Measurements from ENCODE around the gene SMG6.
"Not testable (repeated sequence)": the region's sequence is repeated elsewhere in the genome, so short reads cannot be mapped to it uniquely, and the experiment has no call there.

Gene SMG6

DNA sequence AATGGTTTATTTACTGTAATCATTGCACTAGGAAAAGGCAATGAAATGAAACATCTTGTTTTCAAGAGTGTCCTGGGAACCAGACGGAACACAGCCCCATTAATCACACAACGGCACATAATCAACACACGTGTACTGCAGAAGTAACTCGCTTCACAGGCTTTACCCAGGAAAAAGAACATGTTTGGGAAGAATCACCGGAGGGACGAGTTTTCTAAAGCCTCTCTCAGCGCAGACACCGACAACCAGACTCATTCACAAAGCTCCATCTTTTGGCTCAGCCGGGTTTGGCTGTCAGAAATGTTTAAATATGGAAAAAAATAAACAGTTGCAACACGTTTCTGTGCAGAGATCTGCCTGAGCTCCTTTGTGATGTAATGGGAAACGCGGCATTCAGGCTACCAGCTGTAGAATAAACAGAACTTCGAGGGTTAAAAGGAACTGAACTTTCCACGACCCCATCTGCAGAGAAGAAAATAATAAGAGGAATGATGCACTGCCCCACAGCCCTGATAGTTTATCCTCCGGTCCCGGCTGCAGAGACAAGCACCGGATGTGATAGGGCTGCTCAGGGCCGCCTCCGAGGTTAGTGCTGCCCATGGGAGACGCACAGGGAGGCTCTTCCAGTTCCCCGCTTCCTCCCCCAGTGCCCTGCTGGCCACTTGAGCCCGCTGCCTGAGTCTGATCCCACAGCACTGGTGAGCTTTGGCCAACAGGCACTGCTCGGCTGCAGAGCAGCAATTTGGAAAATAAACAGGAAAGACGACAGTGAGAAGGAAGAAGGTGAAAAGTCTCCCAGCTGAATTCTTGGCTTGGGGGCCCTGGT lies 128.9 kb downstream of the SMG6 start:
- DNase-seq: no peak

DNA sequence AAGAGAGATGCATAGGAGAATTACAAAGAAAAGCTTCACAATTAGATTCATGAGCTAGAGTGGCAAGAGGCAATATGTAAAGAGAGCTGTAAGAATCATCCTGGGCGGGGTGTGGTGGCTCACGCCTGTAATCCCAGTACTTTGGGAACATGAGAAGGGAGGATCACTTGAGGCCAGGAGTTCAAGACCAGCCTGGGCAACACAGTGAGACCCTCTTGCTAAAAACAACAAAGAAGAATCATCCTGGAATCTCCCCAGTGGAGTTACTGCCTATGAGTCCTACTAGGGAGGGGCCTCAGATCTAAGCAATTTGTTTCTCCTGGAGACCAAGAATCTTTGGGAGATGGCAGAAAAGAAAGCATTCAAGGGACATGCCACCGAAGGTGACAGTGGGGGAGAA lies 129.6 kb downstream of the SMG6 start:
- no peak for DNase-seq

DNA sequence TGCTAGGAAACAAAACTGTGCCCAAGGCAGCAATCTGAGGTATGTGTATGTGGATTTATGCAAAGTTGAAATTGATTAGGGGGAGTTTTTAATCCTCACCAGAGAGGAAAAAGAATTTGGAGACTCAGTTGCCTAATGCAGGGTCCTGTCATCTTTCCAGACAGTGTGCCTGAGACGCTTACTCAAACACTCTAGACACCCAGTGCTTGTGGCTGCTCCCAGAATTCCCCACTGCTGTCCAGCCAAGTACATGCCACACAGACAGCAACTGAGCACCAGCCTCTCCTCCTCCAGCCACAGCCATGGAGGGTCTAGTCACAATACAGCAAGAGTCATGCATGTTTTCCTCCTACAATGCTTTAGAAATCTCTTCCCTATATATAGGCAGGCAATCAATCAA lies 130.6 kb downstream of the SMG6 start:
- no peak for DNase-seq

DNA sequence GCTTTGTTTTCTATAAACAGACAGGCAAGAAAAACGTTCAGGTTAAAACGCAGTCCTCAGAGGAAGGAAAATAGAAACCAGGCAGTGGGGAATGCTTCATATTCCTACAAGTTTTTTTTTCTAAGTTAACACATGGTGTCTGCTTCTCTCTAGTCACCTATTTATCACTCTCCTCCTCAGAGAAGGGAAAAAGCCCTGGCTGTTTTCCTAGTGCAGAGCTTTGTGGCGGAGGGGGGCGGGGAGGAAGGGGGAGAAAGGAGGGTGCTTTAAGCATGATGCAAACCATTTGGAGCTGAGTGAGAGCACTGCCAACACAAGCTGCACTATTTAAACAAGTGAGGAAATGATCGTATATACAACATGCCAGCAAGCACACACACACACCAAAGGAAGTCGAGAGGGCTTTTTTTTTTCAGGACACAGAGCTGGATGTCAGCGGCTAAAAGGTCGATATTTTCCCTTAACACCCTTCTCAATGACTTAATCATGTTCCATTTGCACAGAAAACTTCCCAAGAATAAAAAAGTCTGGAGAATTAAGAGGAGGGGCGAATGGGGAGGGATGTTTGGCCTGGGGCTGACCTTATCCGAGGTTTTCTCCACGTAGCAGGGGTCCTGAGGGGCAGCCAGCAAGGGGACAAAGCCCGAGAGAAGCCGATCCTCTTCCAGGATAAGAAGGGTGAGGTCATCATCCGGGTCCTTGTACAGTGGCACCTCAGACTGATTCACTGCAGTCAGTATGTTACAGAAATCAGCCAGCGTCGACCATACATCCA lies 131.3 kb downstream of the SMG6 start:
- no peak for DNase-seq

DNA sequence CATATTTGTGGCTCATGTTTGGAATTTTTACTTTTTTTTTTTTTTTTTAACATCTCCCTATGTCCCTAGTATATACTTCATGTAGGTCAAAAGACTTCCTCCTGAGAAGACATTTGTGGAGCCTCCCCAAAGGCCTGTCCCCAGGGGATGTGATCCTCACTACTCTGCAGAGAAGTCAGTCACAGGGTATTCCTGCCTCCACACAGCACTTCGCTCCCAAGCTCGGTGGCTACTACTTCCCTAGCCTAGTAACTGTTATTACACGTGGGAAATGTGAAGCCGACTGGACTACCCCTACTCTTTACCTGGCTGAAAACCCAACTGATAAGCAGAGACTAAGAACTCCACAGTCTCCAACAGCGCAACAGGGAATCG lies 131.9 kb downstream of the SMG6 start:
- no peak for DNase-seq

DNA sequence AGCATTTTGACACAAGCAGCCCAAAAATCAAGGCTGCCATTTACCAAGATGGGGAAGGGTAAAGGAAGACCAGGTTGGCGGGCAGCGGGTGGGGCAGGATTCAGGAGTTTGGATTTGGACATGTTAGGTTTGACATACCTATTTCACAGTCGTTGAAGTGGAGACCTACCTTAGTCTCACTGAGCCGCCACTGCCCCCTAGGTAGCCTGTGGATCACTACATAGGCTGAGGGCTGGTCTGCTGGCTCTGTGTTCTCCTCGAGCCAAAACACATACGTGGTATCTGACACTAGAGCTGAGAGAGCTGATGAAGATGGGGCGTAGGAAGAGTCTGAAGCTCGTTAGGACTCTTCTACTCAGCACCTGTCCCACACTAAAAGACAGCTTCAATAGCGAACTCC lies 133.6 kb downstream of the SMG6 start:
- DNase-seq: no peak

DNA sequence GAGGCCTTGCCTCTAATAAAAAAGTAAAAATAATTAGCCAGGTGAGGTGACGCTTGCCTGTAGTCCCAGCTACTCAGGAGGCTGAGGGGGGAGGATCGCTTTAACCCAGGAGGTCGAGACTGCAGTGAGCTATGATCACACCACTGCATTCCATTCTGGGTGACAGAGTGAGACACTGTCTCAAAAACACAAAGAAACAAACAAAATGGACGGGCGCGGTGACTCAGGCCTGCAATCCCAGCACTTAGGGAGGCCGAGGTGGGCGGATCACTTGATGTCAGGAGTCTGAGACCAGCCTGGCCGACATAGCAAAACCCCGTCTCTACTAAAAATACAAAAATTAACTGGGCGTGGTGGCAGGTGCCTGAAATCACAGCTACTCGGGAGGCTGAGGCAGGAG lies 137.9 kb downstream of the SMG6 start:
- not testable (repeated sequence) for DNase-seq

DNA sequence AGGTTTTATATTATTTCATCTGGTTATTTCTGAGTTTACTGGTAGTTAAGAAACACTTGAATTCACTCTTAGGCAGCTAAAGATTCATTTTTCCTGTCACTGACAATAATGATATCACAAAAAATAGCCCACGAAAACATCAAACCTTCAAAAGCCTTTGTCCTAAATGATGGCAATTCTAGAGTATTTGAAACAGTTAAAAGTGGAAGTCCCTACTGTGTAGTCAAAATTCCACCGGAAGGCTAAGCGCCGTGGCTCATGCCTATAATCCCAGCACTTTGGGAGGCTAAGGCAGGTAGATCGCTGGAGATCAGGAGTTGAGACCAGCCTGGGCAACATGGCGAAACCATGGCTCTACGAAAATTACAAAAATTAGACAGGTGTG lies 145.2 kb downstream of the SMG6 start:
- no peak for DNase-seq

DNA sequence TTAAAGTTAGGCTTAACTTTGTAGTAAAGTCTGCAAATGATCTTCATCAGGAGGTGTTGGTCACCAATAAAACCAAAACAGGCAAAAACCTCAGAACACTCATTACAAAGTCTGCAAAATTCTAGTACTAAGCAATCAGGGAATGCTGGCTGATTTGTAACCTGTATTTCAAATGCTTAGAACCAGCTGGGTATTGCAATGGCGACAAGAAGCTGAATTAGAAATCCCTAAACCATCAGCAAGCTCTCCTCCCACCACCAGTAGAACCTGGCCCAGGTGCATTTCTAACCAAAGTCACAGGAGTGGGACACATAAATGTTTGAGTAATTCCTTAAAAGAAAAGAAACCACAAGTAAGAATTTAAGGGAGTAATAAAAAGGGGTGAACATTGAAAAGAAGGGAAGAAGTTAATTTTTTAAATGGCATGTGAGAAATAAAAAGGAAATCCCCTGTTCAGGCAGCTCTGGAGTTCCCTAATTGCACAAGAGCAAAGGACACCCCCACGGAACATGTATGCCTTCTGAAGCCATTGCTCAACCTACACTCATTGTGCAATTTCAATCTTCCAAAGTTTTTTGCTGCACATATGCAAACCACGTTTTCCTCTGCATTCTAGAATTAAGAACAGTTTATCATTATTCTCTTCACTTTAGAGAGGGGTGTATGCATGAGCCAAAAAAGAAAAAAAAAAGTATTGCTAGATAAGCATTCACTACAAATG lies 145.8 kb downstream of the SMG6 start:
- DNase-seq: no peak

DNA sequence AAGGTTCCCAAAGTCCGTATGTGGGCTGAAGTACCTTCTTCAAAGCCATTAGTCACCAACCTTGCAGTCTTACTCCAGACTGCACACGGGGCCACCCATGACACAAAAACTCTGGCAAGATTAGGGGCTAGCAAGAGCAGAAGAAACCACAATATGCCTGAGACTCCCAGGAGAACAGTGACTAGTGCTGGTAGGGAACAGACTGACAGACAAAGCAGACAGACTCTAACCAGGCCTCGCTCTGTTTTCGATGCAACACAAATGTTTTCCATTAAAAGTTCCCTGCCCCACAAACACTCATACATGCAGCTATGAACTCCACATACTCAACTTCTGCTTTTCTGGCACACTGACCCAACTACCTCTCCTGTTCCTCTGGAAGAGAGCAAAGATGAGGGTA lies 146.5 kb downstream of the SMG6 start:
- DNase-seq: no peak

DNA sequence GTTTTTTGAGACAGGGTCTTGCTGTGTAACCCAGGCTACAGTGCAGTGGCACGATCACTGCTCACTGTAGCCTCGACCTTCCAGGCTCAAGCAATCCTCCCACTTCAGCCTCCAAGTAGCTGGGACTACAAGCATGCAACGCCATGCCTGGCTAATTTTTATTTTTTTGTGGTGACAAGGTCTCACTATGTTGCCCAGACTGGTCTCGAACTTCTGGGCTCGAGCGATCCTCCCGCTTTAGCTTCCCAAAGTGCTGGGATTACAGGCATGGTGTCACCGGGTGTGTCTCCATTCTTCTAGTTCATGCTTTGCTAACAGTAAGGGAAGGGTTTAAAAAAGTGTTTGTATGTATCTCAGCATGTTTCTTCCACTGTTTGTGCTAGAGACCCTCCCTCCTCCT lies 146.9 kb downstream of the SMG6 start:
- DNase-seq: no peak

DNA sequence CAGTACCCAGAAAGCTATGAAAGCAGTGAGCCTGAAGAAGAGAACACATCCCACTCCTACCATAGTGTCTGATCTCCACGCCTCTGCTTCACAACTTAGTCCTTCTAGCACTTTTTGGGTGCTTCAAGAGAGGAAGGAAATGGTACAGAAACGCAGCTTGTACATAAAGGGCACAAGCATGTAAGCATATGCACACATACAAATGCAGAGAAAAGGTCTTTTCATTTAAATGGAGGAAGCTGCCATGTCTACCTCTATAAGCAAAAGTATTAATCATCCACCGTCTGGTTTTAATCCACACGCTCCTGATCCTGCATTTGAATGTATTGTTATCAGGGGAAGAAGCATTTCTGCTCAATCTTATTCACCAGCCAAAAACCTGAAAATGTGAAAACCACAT lies 148.0 kb downstream of the SMG6 start:
- no peak for DNase-seq

DNA sequence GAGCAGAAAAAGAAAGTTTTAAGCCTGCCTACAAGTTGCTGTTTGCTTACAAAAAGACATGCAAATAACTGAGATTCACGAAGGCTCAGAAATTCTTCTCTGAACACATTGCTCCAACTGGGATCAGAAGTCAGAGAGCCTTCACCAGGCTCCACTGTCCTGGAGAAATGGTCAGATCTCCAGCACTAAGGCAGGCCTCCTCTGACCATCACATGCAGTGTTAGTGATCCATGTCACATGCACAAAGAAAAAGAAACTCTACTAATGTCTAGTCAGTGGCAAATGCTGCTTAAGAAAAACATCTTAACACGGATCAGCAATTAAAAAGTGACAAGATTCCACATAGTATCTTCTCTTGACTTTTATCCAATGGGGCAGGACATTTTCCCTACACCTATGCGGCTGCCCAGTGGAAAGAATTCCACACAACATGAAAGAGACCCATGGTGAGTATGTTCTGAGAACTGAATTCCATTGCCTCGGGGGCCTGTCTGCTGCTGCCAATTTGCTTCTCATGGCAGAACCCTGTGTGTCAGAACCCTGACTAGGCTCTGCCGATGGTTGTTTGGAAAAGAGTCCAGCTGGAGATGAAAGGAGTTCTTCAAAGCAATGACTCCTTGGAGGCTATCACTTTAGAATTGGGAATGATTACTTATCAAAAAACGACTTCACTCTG lies 152.1 kb downstream of the SMG6 start:
- DNase-seq: no peak

DNA sequence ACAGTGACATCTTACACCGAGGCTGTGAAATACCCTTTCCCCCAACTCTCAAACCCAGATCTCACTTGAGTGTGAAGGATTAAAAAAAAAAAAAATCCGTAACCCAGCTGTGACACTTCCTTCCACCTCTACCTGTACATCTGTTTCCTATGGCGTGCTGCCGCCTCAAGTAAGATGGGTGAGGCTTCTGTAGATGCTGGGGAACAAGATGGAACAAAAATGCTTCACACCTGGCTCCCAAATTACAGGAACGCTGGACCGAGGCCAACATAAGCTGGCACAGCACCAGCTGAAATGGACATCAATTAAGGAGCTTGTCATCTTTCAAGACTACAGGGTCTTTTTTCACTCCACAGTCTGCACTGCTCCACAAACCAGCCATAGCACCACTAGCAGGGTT lies 152.8 kb downstream of the SMG6 start:
- DNase-seq: no peak

DNA sequence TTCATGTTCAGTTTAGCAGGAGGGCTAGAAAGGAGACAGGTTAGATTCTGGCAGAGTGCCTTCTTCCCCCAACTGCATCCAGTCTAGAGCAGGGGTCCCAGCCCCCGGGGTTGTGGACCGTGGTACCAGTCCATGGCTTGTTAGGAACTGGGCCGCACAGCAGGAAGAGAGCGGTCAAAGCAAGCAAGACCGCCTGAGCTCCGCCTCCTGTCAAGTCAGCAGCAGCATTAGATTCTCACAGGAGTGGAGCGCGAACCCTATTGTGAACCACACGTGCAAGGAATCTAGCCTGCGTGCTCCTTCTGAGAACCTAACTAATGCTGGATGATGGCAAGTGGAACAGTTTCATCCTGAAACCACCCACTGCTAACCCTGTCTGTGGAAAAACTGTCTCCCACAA lies 153.7 kb downstream of the SMG6 start:
- DNase-seq: no peak

DNA sequence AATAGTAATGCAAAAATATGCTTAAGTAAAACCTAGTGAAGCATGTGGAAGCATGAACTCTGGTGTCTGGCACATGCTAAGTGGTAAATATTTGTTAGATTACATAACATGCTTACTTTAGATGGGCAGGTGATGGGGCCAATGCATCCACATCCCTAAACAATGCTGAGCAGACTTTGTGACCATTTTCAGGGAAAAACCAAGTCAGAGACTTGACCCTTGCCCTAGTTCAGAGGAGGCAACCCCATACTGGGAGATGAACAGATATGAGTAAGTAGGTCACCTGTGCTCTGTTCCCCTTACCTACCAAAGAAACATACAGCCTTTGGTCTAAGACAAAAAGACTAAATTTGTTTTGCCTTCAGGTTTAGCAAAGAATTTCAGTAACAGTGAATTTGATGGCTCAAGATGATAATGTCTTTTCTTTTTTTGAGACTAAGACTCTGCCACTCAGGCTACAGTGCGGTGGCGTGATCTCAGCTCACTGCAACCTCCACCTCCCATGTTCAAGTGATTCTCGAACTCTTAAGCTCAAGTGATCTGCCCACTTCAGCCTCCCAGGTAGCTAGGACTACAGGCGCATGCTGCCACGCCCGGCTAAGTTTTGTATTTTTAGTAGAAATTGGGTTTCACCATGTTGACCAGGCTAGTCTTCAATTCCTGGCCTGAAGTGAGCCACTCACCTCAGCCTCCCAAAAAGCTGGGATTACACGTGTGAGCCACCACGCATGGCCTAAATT lies 157.3 kb downstream of the SMG6 start:
- DNase-seq: no peak

DNA sequence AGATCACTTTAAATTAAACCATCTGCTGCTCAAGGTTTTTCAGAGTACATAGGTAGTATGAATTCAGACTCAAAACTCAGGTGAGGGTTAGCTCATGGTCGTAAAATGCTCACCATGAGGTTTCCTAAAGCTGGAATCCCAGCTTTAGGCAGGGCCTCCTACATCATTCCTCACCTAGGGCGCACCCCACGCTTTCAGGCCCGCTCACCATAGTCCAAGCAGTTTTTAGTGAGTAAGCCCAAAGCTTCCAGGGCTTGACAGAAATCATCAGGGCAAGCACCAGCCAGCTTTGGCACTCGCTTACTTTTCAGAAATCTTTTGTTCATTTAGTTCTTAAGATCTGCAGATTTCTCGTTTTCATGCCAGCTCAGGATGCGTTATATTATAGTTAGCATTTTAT lies 158.9 kb downstream of the SMG6 start:
- DNase-seq: no peak

DNA sequence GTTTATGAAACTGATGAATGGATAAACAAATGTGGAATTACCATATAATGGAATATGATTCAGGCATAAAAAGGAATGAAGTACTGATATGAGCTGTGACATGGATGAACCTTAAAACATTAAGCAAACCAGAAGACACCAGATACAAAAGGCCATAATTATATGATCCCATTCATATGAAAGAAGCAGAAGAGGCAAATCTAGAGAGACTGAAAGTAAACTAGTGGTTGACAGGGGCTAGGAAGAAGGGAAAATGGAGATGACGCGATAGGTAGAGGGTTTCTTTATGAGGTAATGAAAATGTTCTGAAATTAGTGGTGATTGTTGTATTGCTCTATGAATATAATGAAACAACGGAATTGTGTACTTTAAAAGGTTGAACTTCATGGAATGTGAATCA lies 160.3 kb downstream of the SMG6 start:
- DNase-seq: no peak

DNA sequence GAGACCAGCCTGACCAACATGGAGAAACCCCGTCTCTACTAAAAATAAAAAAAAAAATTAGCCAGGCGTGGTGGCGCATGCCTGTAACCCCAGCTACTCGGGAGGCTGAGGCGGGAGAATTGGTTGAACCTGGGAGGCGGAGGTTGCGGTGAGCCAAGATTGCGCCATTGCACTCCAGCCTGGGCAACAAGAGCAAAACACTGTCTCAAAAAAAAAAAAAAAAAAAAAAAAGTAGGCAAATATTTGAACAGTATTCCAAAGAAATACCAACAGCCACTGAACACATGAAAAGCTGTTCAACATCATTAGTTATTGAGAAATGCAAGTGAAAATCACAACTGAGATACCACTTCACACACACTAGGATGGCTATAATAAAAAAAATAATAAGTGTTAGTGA lies 160.9 kb downstream of the SMG6 start:
- DNase-seq: not testable (repeated sequence)

DNA sequence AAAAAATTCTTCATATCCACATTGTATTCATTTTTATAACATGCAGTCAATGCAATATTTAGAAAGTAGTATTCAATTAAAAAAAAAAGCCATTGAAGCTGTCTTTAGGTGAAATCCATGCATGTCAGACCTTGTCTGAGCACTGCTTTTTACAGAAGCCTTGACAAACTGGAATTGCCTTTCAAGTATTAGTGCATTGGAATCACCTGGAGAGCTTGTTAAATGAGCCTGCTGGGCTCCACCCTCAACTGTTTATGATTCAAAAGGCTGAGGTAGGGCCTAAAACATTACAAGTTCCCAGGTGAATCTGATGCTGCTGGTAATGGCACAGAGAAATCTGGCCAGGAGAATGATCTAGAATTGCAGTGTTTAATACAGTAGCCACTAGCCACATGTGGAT lies 162.9 kb downstream of the SMG6 start:
- no peak for DNase-seq

DNA sequence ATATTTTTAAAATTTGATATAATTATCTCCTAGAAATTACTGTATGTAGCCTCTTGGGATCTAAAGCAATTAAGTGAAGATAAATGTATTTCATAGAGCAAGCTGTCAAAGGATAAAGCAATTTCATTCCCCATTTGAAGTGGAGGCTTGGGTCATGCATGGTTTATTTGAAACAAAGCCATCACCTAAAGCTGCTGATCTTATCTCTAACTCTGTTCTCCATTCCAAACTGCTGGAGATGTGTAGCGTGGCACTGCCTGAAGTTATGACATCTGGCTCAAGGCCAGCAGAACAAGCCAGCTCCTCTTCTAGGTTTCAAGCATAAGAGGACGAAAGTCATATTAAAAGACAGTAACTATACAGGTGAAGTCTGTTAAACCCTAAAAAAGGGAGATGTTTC lies 164.8 kb downstream of the SMG6 start:
- no peak for DNase-seq

DNA sequence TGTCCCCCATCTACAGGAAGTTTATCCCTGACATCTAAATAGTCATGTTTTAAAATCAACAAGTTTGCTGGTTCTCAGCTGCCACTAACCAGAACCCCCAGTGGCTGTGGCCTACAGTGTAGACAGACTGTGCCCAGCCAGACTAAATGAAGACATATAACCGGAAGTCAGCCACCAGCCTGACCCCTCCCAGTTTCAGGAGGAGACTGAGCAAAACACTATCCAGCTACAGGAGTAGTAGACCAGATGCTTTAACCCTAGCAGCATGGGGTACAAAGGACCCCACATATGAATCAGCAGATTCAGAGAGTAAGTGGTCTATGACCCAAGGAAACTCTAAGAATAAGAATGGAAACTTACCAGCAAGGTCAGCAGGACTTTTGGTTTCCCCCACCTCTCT lies 165.3 kb downstream of the SMG6 start:
- no peak for DNase-seq

All from T-helper 9 cell (primary cell).